Right lobe of liver (tissue), 6 donors: ENCODE measurements around the gene KRTAP6-3. TPM values are rescaled to one million over a fixed set of nuclear protein-coding genes. Genes with fewer than 3 reads are reported as not detected.

Experiments used
- ATAC-seq, 4 donors: fragments of 200-7000 bp; cut with Tn5 transposase; one replicate each; pipeline ENCODE4 v1.9.1; 2020; ENCODE audit warnings: mild to moderate bottlenecking in 4 of 4, moderate library complexity in 4 of 4
- DNase-seq, 3 donors: peaks; one replicate each; pipeline ENCODE4 v3.0.0-alpha.2; 2020
- H3K27ac ChIP-seq, 3 donors: fragments of 200-600 bp; one replicate each; pipeline ENCODE4 v1.8.0; 2022
- H3K27me3 ChIP-seq, 2 donors: fragments of 200-600 bp; one replicate each; pipeline ENCODE4 v1.8.0; 2022
- H3K36me3 ChIP-seq, 4 donors: fragments of 200-600 bp; sonication (generic) in 1 of 4; one replicate each; pipeline versions ENCODE4 v1.5.1 to v1.8.0; 2017 to 2022; ENCODE audit warnings: control low read depth in 1 of 4
- H3K4me1 ChIP-seq, 4 donors: fragments of 200-600 bp; sonication (generic) in 1 of 4; one replicate each; pipeline versions ENCODE4 v1.5.1 to v1.8.0; 2017 to 2022; ENCODE audit warnings: control low read depth in 1 of 4
- H3K4me3 ChIP-seq, 3 donors: fragments of 200-600 bp; one replicate each; pipeline ENCODE4 v1.8.0; 2022
- H3K9me3 ChIP-seq, 4 donors: fragments of 200-600 bp; sonication (generic) in 1 of 4; one replicate each; pipeline versions ENCODE4 v1.5.1 to v1.8.0; 2017 to 2022; ENCODE audit warnings: control low read depth in 1 of 4
- CTCF ChIP-seq, 4 donors: fragments of 200-600 bp in 3 of 4; fragments of 450-650 bp in 1 of 4; IDR thresholded peaks; one replicate each; pipeline versions ENCODE4 v1.5.1 to v1.8.0; 2016 to 2022; ENCODE audit warnings: antibody characterized with exemption in 4 of 4, mild to moderate bottlenecking in 2 of 4
- POLR2A ChIP-seq: fragments of 450-650 bp; IDR thresholded peaks from one replicate; pipeline ENCODE4 v1.6.1; 2017; ENCODE audit warnings: antibody characterized with exemption, mild to moderate bottlenecking
- WGBS: methylation state at CpG from one replicate; pipeline ENCODE4 v1.1.6; 2018; ENCODE audit warnings: low coverage, low lambda C conversion rate; ENCODE audit not compliant: insufficient coverage; ENCODE audit errors: missing lambda C conversion rate; 5-methylcytosine and 5-hydroxymethylcytosine counted together
- intact Hi-C, 2 donors: fragments of 100-400 bp; cut with DNase I; formaldehyde crosslinking; loops; one replicate each; pipeline versions ENCODE4 v1.11.2 to v1.14.1; 2022
- total RNA-seq, 6 experiments: library from RNA; depleted of rRNA in 2 of 6; stranded (reverse); fragments of >200 nt in 2 of 6; fragmentation: NEBNext Ultra II Directional in 3 of 6; extraction: Animal tissue kit (Norgen Biotek cat#: 25700) in 3 of 6; gene quantifications; one replicate each; pipeline versions ENCODE4 v1.1.0 to v1.2.4, GENCODE V29; 2016 to 2023
- donor health status: DM: no; HTN: yes; CAD: no.
- donor health status: DM: no; HTN: no; CAD: no.
- donor health status: DM: no; HTN: no; CAD: no.
- donor health status: DM: no; HTN: yes; CAD: no.
- donor health status: DM: no; HTN: yes; CAD: no.

The KRTAP6-3 gene
- total RNA-seq, 6 experiments from 2014 or later, result not detected

- no peak for TF ChIP-seq POLR2A
- no peak for TF ChIP-seq CTCF (IDR thresholded peaks at IDR 0.05)
- ATAC-seq (no peak), DNase-seq (no peak)
- WGBS, result 64% methylated on average over 2 of the region's 2 CpGs
- Histone ChIP-seq H3K4me3 (no peak overlapping the region), H3K9me3 (no peaks in the 10 kb centered on the region), H3K4me1 (no peaks in the 10 kb centered on the region), H3K36me3 (no peaks in the 10 kb centered on the region), H3K27me3 (no peaks in the 10 kb centered on the region), H3K27ac (no peak overlapping the region)
- intact Hi-C loops, result no loop called here
Measured at GRCh38 chr21:30561957-30562356, 30.3 kb upstream of the KRTAP6-3 start.

GRCh38 chr21:30563072-30563471 lies 29.2 kb upstream of the KRTAP6-3 start:
- Histone ChIP-seq H3K4me1 (no peaks in the 10 kb centered on the region), H3K36me3 (no peaks in the 10 kb centered on the region), H3K27me3 (no peaks in the 10 kb centered on the region), H3K9me3 (no peaks in the 10 kb centered on the region), H3K4me3 (no peak overlapping the region), H3K27ac (no peak overlapping the region)
- WGBS, result 47% methylated on average over 6 of the region's 6 CpGs
- DNase-seq (no peak), ATAC-seq (no peak)
- TF ChIP-seq POLR2A, result no peak
- TF ChIP-seq CTCF (IDR thresholded peaks at IDR 0.05), result no peak
- intact Hi-C loops, result no loop called here

GRCh38 chr21:30563630-30564029 lies 28.6 kb upstream of the KRTAP6-3 start:
- no peaks in the 10 kb centered on the region for H3K36me3 ChIP-seq
- TF ChIP-seq POLR2A (no peak), CTCF (IDR thresholded peaks at IDR 0.05) (no peak)
- intact Hi-C loops, result no loop called here
- no peaks in the 10 kb centered on the region for H3K4me1 ChIP-seq
- 70% methylated on average over 2 of the region's 2 CpGs for WGBS
- no peaks in the 10 kb centered on the region for H3K27me3 ChIP-seq
- H3K4me3 ChIP-seq, result no peak overlapping the region
- ATAC-seq (no peak), DNase-seq (no peak)
- no peaks in the 10 kb centered on the region for H3K9me3 ChIP-seq
- no peak overlapping the region for H3K27ac ChIP-seq

GRCh38 chr21:30567617-30568016 lies 24.6 kb upstream of the KRTAP6-3 start:
- intact Hi-C loops, result no loop called here
- DNase-seq (no peak), ATAC-seq (no peak)
- Histone ChIP-seq H3K36me3 (no peaks in the 10 kb centered on the region), H3K4me3 (no peak overlapping the region), H3K27ac (no peak overlapping the region), H3K27me3 (no peaks in the 10 kb centered on the region), H3K4me1 (no peaks in the 10 kb centered on the region), H3K9me3 (no peaks in the 10 kb centered on the region)
- no peak for TF ChIP-seq POLR2A
- no peak for TF ChIP-seq CTCF (IDR thresholded peaks at IDR 0.05)

- no peak for DNase-seq
Measured at GRCh38 chr21:30577766-30578165, 14.5 kb upstream of the KRTAP6-3 start.

More at GRCh38 chr21:30577766-30578165, 14.5 kb upstream of the KRTAP6-3 start:
- Histone ChIP-seq H3K27ac (no peak overlapping the region), H3K27me3 (no peaks in the 10 kb centered on the region), H3K9me3 (no peaks in the 10 kb centered on the region), H3K4me1 (no peaks in the 10 kb centered on the region), H3K36me3 (no peaks in the 10 kb centered on the region), H3K4me3 (no peak overlapping the region)
- intact Hi-C loops, result no loop called here
- no peak for ATAC-seq
- TF ChIP-seq CTCF (IDR thresholded peaks at IDR 0.05) (no peak), POLR2A (no peak)
